ENCODE results near the gene LRFN2.

GRCh38 chr6:40426346-40427066, 160.7 kb downstream of the LRFN2 start:
- TF ChIP-seq CTCF (IDR thresholded peaks at IDR 0.05): no peak
- no peak for TF ChIP-seq ZFX (IDR thresholded peaks at IDR 0.05; ENCODE audit: borderline replicate concordance)

Data from 22Rv1 (cell line).